ENCODE measurements around the gene KRTAP5-3.
"Not testable (repeated sequence)": the region's sequence is repeated elsewhere in the genome, so short reads cannot be mapped to it uniquely, and the experiment has no call there.

DNA sequence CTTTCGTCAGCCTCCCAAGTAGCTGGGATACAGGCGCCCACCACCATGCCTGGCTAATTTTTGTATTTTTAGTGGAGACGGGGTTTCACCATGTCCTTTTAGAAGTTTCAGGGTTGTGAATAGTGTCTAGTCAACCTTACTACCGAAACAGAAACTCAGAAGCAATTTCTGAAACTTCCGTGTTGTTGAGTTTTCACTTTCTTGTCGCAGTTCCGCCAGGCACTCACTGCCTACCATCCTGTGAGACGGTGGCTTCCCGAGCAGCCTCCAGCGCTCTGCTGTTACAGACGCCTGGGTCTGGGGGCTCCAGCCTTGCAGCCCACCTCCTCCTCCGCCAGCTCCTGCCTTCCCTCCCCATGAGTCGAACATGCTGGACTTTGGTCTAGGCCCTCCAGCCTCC, 2.3 kb downstream of the KRTAP5-3 start:
- not testable (repeated sequence) for TF ChIP-seq EZH2 (IDR thresholded peaks at IDR 0.05; ENCODE audit: insufficient read depth, poor library complexity, severe bottlenecking); EZH2phosphoT487 (IDR thresholded peaks at IDR 0.05; ENCODE audit: insufficient read depth, low read depth)
